K562 (cell line): ENCODE data around the gene CRYBG1.

Experiments
- PHF20 ChIP-seq: fragments of 450-650 bp; IDR thresholded peaks from 2 replicates; pipeline ENCODE4 v1.6.1; 2018; ENCODE audit not compliant: partially characterized antibody
- POLR2AphosphoS5 ChIP-seq: IDR thresholded peaks from 2 replicates; pipeline ENCODE4 v1.6.1; 2011; ENCODE audit warnings: mild to moderate bottlenecking, low read depth, low read length, moderate library complexity; ENCODE audit not compliant: control insufficient read depth, insufficient read depth
- STAT6 ChIP-seq: sonication (generic); formaldehyde crosslinking; IDR thresholded peaks from 2 replicates; pipeline ENCODE4 v1.8.1; 2023; ENCODE audit warnings: mild to moderate bottlenecking, missing genetic modification reagents
- ZBTB33 ChIP-seq: sonication (generic); formaldehyde crosslinking; IDR thresholded peaks from 2 replicates; pipeline ENCODE4 v1.8.1; 2023; ENCODE audit warnings: mild to moderate bottlenecking, missing genetic modification reagents

- TF ChIP-seq STAT6 (no peak), PHF20 (no peak), ZBTB33 (no peak), POLR2AphosphoS5 (no peak)
These were observed 114.8 kb downstream of the CRYBG1 start for GRCh38 chr6:106475284-106475683.
